HG03103 (cell line): ENCODE measurements around the gene IQGAP2.

Experiments
- ATAC-seq: cut with Tn5 transposase; IDR thresholded peaks from one replicate; pipeline ENCODE4 v1.9.1; 2021; ENCODE audit warnings: low read depth; ENCODE audit not compliant: unreplicated experiment

IQGAP2 gene

GRCh38 chr5:76474377-76474776 is 71.3 kb downstream of the IQGAP2 start:
- ATAC-seq: no peak

GRCh38 chr5:76475385-76475784 is 72.3 kb downstream of the IQGAP2 start:
- ATAC-seq: no peak

- no peak for ATAC-seq
These were observed 72.9 kb downstream of the IQGAP2 start for GRCh38 chr5:76475936-76476335.

GRCh38 chr5:76476474-76477038 is 73.5 kb downstream of the IQGAP2 start:
- ATAC-seq: no peak

GRCh38 chr5:76477061-76477460 is 74.0 kb downstream of the IQGAP2 start:
- no peak for ATAC-seq

GRCh38 chr5:76477571-76477970 is 74.5 kb downstream of the IQGAP2 start:
- ATAC-seq: no peak

- no peak for ATAC-seq
These were observed 76.2 kb downstream of the IQGAP2 start for GRCh38 chr5:76479281-76479680.

GRCh38 chr5:76479973-76480667 is 77.0 kb downstream of the IQGAP2 start:
- ATAC-seq: no peak

- no peak for ATAC-seq
These were observed 79.9 kb downstream of the IQGAP2 start for GRCh38 chr5:76482984-76483383.

- no peak for ATAC-seq
These were observed 80.3 kb downstream of the IQGAP2 start for GRCh38 chr5:76483433-76483832.

- no peak for ATAC-seq
These were observed 80.8 kb downstream of the IQGAP2 start for GRCh38 chr5:76483881-76484280.

GRCh38 chr5:76485511-76485910 is 82.4 kb downstream of the IQGAP2 start:
- ATAC-seq: no peak

- ATAC-seq: no peak
These were observed 84.3 kb downstream of the IQGAP2 start for GRCh38 chr5:76487386-76487785.

- ATAC-seq: no peak
These were observed 84.7 kb downstream of the IQGAP2 start for GRCh38 chr5:76487821-76488220.

GRCh38 chr5:76488969-76489368 is 85.9 kb downstream of the IQGAP2 start:
- ATAC-seq: no peak

GRCh38 chr5:76489877-76490688 is 87.0 kb downstream of the IQGAP2 start:
- no peak for ATAC-seq

GRCh38 chr5:76490960-76491359 is 87.9 kb downstream of the IQGAP2 start:
- no peak for ATAC-seq

- no peak for ATAC-seq
These were observed 89.7 kb downstream of the IQGAP2 start for GRCh38 chr5:76492819-76493189.

- no peak for ATAC-seq
These were observed 90.2 kb downstream of the IQGAP2 start for GRCh38 chr5:76493190-76493837.

GRCh38 chr5:76494201-76494600 is 91.1 kb downstream of the IQGAP2 start:
- no peak for ATAC-seq

GRCh38 chr5:76495870-76496269 is 92.8 kb downstream of the IQGAP2 start:
- no peak for ATAC-seq
